Heart left ventricle (tissue), 13 donors: ENCODE results near the gene INPP5D.

Experiments used
- POLR2A ChIP-seq, 2 donors: fragments of 450-650 bp; IDR thresholded peaks; one replicate each; pipeline ENCODE4 v1.6.1; 2017; ENCODE audit warnings: antibody characterized with exemption in 2 of 2, mild to moderate bottlenecking in 2 of 2, moderate library complexity in 2 of 2
- TF ChIP-seq, protein P1 (sequence below), 12 donors: fragments of 200-600 bp; sonication (generic) in 4 of 12; IDR thresholded peaks; one replicate each; pipeline versions ENCODE4 v1.5.0 to v1.8.0; 2018 to 2022; ENCODE audit warnings: antibody characterized with exemption in 12 of 12, mild to moderate bottlenecking in 5 of 12
- donor health status: ischemic (EF 13 %, LVEDD 7.1; RV severe dilation, severe dysfunction).
- donor health status: DM: no; HTN: yes; CAD: no.
- donor health status: DM: no; HTN: no; CAD: no.
- donor health status: ischemic (EF 25% LVEDD 6.9; RV normal size, moderate dysfunction).
- donor health status: ischemic (EF 25% LVEDD 5.7; RV mildly dilated, moderate dysfunction).
- donor health status: ischemic (EF 35%, LVEDD 5.7; RV mildly dilated, moderate dysfunction).
- donor health status: nonischemic (EF 11% LVEDD 7.7; RV severe dilation, severe dysfunction).
- donor health status: DM: yes; HTN: yes; CAD: no.
- donor health status: PGD.
- donor health status: ischemic (EF 29% LVEDD 5.4; RV normal size, mild dysfunction).
- donor health status: nonischemic (EF 23%, LVEDD 6.1; RV moderate dilation, normal function).

DNA sequence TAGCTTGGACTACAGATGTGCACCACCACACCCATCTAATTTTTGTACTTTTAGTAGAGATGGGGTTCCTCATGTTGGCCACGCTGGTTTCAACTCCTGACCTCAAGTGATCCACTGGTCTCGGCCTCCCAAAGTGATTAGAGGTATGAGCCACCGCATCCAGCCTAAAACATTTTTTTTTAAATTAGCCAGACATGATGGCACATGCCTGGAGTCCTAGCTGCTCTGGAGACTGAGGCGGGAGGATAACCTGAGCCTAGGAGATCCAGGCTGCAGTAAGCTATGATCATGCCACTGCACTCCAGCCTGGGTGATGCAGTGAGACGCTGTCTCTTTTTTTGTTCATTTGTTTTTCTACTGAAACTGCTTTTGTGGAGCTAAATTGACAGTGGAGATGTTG, 126.7 kb downstream of the INPP5D start:
- TF ChIP-seq, protein P1, sequence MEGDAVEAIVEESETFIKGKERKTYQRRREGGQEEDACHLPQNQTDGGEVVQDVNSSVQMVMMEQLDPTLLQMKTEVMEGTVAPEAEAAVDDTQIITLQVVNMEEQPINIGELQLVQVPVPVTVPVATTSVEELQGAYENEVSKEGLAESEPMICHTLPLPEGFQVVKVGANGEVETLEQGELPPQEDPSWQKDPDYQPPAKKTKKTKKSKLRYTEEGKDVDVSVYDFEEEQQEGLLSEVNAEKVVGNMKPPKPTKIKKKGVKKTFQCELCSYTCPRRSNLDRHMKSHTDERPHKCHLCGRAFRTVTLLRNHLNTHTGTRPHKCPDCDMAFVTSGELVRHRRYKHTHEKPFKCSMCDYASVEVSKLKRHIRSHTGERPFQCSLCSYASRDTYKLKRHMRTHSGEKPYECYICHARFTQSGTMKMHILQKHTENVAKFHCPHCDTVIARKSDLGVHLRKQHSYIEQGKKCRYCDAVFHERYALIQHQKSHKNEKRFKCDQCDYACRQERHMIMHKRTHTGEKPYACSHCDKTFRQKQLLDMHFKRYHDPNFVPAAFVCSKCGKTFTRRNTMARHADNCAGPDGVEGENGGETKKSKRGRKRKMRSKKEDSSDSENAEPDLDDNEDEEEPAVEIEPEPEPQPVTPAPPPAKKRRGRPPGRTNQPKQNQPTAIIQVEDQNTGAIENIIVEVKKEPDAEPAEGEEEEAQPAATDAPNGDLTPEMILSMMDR (IDR thresholded peaks at IDR 0.05), result no peak
- TF ChIP-seq POLR2A (IDR thresholded peaks at IDR 0.05), result no peak
